Measurements from ENCODE around the gene ZDHHC19.
"Not testable (repeated sequence)": the region's sequence is repeated elsewhere in the genome, so short reads cannot be mapped to it uniquely, and the experiment has no call there.

The ZDHHC19 gene

GRCh38 chr3:196175116-196175625, 36.0 kb downstream of the ZDHHC19 start:
- DNase-seq = no peak

GRCh38 chr3:196174652-196175051, 36.5 kb downstream of the ZDHHC19 start:
- DNase-seq = no peak

- not testable (repeated sequence) for DNase-seq
Measured at GRCh38 chr3:196170296-196170695, 40.9 kb downstream of the ZDHHC19 start.

- DNase-seq = no peak
Measured at GRCh38 chr3:196169836-196170240, 41.4 kb downstream of the ZDHHC19 start.

- no peak for DNase-seq
Measured at GRCh38 chr3:196168808-196169391, 42.3 kb downstream of the ZDHHC19 start.

- no peak for DNase-seq
Measured at GRCh38 chr3:196166741-196167140, 44.5 kb downstream of the ZDHHC19 start.

- DNase-seq = no peak
Measured at GRCh38 chr3:196165850-196166249, 45.4 kb downstream of the ZDHHC19 start.

GRCh38 chr3:196165006-196165575, 46.1 kb downstream of the ZDHHC19 start:
- not testable (repeated sequence) for DNase-seq

GRCh38 chr3:196164576-196164975, 46.6 kb downstream of the ZDHHC19 start:
- DNase-seq = no peak

- DNase-seq = no peak
Measured at GRCh38 chr3:196163666-196164493, 47.3 kb downstream of the ZDHHC19 start.

GRCh38 chr3:196163212-196163611, 48.0 kb downstream of the ZDHHC19 start:
- DNase-seq = no peak

- DNase-seq = no peak
Measured at GRCh38 chr3:196162679-196163078, 48.5 kb downstream of the ZDHHC19 start.

GRCh38 chr3:196159952-196160804, 51.0 kb downstream of the ZDHHC19 start:
- DNase-seq = peak; percentile 90

GRCh38 chr3:196159526-196159925, 51.7 kb downstream of the ZDHHC19 start:
- DNase-seq = no peak

- DNase-seq = no peak
Measured at GRCh38 chr3:196156160-196156559, 55.0 kb downstream of the ZDHHC19 start.

- no peak for DNase-seq
Measured at GRCh38 chr3:196150481-196150880, 60.7 kb downstream of the ZDHHC19 start.

- no peak for DNase-seq
Measured at GRCh38 chr3:196149831-196150301, 61.3 kb downstream of the ZDHHC19 start.

- DNase-seq = no peak
Measured at GRCh38 chr3:196149375-196149774, 61.8 kb downstream of the ZDHHC19 start.
